Middle frontal gyrus (tissue), 1 donor: ENCODE results near the gene CACNA1C.

Experiments
- DNase-seq: peaks from one replicate; pipeline ENCODE4 v3.0.0-alpha.2; 2015; ENCODE audit warnings: low spot score; ENCODE audit errors: extremely low spot score

The CACNA1C gene

GRCh38 chr12:2052826-2053678, at the start of gene CACNA1C:
TSS of gene CACNA1C (plus strand) at chr12:2052987. CDS start at chr12:2053563, 576 bp downstream.
- no peak for DNase-seq

DNA sequence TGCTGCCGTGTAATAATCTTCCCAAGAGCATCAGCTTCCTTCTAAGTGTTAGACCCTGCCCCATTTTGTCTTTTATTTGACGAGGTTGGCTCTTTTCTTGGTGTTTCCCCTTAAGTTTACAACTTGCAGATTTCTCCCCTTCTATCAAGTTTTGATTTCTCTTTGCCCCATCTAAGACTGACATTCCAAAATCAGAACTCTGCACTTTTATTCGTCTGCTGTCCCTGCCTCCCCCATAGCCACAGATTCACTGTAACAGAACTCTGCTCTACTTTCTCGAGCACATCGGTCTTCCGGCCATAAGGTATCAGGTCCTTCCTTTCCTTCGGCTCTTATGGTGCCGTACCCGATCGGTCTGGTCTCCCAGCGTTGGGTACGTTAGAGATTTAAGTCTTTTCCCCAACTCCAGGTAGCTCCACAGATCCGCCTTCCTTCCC, 49.1 kb upstream of the CACNA1C start:
- no peak for DNase-seq

- DNase-seq = peak; percentile 89
These were observed 48.5 kb upstream of the CACNA1C start, which contains the start of gene DCP1B for GRCh38 chr12:2004113-2004929. TSS of gene DCP1B (minus strand) at chr12:2004457. CDS start at chr12:2004431, 26 bp downstream.

GRCh38 chr12:2008677-2009076, 44.1 kb upstream of the CACNA1C start:
- DNase-seq = no peak

DNA sequence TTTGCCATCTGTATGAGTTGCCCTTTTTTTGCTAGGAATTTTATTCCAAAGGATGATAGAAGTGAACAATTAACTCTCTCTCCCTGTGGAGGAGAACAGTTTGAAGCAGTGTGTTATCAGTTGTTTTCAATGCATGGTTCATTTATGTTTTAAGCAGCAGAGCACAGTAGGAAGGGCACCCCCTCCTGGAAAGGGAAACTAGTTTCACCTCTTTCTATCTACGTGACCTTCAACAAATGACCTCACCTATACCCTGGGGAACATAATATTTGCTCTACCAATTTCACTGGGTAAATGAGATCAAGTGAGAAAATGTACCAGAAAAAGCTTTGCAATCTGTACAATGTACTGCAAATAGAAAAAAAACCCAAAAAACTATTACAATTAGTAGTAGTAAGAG, 43.2 kb upstream of the CACNA1C start:
- DNase-seq = no peak

DNA sequence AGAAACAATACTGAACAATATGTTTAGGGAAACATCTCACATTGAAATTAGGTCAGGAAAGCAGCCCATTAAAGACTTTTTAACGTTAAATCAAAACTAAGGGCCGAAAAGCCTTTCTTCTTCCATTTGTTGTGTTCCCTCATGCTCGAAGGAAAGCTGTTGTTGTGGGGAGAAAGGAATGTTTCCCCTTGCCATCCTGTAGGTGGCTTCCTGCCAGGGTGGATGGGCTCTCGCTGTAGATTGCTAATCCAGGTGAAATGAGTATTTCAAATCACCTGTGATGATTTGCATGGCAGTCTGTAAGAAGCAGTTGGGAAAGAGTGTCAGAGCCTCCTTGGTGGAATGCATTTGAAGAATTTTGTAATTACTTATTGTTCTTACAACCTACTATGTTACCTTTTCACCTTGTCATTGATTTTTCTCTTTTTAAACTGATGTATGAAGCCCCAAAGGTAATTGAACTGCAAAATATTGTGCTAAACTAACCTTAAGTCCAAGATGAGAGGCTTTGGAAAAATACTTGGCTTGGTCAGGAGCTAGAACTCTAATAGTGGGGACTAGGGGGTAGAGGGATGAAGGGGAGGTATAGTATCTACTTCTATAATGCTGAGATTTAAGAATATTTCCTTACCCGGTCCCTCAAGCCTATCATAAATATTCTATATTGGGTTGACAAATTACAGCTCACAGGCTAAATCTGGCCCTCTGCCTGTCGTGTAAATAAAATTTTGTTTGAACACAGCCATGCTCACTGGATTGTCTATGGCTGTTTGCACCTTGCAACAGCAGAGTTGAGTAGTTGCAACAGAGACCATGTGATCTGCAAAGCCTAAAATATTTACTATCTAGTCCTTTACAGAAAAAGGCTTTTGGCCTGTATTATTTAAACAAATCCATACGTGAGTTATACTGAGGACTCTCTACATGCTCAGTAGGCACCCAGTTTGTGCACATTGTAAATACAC, 40.9 kb upstream of the CACNA1C start:
- DNase-seq = no peak

GRCh38 chr12:2013086-2013485, 39.7 kb upstream of the CACNA1C start:
- no peak for DNase-seq

DNA sequence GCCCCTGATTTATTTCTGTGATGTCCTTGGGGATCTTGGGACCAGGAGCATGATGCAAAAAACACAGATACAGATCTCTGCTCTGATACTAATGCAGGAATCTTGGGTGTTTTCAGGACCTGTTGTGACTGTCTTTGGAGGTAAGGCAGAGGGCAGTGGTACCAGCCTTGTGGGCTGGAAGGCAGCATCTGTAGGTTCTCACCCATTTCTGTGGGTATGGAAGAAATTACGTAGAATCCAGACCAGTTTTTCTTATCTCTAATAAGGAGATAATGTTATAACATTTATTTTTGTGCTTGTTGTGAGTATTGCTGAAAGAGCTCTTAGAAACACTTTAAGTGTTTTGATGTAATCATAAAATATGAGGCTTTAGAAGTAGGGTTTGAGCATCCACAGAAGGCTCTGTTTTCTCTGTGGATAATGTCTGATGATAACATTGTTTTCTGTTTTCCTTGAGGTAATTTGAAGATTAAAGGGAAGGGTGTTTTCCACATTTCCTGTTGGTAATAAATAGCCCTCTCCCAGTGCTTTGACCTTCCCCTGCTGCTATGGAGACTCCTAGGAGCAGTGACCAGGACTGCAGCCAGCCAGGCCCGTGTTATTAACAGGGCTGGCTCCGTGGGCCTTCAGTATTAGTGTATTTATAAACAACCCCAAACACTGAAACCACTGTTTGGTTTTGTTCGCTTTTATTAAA, 39.1 kb upstream of the CACNA1C start:
- DNase-seq = no peak

DNA sequence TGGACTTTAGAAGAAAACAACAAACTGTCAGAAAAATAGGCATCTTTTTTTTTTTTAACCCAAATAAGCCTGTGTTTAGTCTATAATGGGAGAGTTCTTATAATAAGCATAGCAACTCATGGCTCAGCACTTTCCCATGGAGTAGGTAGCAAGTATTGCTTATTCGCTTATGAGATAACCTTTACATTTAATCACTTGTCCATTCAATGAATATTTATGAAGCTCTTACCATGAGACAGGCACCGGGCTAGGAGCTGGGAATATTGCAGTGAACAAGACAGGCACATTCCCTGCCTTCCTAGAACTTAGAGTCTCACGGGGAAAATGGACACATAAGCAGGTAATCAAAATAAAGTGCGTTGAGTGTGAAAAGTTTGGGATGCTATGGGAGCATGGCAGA, 38.6 kb upstream of the CACNA1C start:
- DNase-seq = no peak

DNA sequence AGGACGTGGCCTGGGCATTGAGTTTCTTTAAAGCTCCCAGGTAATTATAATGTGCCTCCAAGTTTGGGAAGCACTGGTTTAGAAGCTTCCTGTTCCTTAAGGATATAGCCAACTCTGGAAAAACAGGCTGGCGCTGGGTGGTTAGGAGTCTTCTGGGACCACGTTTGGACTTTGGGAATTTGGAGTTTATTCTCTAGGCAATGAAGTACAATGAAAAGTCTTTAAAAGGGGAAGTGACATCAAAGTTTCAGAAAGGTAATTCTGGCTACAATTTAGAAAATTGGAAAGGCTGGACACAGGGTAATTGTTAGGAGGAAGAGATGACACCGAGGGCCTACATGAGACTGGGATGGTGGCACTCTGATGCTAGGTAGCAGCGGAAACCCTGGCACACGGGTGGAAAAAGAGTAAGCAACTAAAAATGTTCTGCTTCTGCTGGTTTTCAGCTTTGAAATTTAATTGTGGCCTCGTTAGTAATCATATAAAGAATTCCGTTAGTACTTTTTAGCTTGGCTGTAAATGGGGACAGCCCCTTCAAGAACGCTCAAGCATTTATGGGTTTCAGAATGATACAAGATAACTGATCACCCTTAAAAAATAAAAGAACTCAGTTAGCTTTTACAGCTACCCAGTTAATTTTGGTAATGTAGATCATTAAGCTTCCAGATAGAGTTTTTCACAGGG, 35.8 kb upstream of the CACNA1C start:
- no peak for DNase-seq

DNA sequence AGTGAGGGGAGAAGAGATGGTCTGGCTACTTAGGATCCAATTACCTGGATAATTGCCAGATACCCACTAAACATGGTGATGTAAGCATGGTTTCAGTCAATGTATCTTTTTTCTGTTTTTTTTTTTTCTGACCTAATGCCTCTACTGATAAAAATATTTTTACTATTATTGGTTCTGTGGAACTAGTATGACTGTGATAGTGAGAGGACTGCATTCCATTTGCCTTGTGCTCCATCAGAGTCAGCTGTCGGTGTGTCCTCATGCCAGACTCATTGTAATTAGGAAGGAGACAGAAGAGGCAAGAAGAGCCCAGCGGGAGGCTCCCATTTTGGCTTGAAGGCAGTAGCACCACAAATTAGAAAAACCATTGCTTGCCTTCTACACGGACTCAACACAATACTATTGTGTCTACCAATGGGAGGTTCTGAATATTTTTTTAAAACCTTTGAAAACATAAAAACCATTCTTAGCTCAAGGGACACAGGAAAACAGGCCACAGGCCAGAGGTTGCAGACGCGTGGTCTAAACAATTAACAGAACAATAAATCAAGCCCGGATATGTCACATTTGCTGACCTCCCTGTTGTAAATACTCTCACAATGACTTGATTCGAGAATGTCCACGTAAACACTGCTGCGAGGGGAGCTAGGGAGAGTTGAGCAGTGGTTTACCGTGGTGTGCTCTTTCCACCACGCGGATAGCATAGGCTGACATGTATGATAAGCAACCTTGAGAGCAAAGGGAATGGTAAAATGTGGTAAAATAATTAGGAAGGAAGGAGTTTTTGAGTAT, 35.0 kb upstream of the CACNA1C start:
- DNase-seq = no peak

GRCh38 chr12:2018391-2018790, 34.4 kb upstream of the CACNA1C start:
- DNase-seq = no peak

DNA sequence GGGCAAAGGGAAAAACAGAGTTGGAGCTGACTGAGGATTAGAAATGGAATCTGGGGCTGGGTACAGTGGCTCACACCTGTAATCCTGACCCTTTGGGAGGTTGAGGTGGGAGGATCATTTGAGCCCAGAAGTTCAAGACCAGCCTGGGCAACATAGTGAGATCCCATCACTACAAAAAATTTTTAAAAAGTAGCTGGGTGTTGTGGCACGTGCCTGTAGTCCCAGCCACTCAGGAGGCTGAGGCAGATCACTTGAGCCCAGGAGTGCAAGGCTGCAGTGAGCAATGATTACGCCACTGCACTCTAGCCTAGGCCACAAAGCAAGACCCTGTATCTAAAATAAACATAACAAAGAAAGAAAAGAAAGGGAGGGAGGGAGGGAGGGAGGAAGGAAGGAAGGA, 33.7 kb upstream of the CACNA1C start:
- no peak for DNase-seq

GRCh38 chr12:2020511-2020910, 32.3 kb upstream of the CACNA1C start:
- no peak for DNase-seq

DNA sequence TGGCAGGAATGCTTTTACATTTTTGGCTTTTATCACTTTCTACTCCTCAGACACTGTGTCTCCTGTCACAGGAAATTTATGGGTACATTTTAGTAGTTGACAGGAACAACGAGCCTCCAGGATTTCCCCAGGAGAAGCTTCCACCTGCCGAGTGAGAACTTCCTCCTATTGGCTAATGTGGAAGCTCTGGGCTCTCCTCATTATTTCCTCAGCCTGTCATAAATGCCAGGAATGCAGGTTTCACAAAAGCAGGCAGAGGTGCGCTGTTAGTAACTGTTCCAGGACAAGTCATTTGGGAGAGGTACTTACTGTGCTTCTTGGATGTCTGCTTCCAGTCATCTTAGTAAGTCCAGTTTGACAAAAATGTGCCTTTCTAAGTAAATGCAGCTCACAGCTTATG, 29.4 kb upstream of the CACNA1C start:
- DNase-seq = no peak

DNA sequence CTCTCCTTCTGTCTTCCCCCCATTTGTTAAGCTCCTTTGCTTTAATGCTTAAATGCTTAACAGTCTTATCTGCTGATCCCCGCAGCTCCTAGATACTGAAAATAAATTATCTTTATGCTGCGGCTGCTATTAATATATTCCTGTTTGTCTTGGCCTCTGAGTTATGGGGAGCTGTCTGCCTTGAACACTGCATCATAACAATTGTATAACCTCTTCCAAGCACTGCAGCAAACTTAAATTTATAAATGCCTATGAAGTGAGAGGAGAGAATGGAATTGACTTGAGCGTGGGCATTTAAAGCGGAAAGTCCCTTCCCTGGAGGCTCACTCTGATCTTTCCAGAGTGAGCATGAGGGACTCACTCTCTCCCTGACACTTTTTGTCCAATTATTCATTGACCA, 25.4 kb upstream of the CACNA1C start:
- DNase-seq = no peak

GRCh38 chr12:2029851-2030250, 22.9 kb upstream of the CACNA1C start:
- DNase-seq = no peak

DNA sequence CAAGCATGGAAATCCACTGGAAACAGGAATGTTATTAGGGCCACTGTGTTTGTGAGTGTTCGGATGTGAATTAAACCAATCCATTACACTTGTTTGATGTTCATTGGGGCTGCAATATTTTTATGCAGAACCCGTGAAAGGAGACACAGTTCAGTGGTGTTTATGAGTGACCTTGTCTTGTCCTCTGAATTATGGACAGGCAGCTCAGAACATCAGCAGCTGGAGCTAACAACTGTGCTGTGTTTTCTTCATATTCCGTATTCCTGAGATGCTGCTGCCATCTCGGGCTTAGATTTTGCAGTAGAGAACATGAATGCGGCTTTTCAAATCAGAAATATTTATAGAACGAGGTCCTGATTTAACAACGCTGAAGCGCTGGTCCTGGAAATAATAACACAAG, 20.3 kb upstream of the CACNA1C start:
- DNase-seq = no peak
